PFSK-1 (cell line): ENCODE measurements around the gene ZNF561.

ENCODE experiments used
- FOXP2 ChIP-seq: optimal IDR thresholded peaks from 2 replicates; pipeline ENCODE3; 2011; ENCODE audit warnings: borderline replicate concordance, control low read depth, inconsistent platforms; ENCODE audit not compliant: insufficient read depth; ENCODE audit errors: extremely low read length, extremely low read depth
- POLR2AphosphoS5 ChIP-seq: IDR thresholded peaks from 2 replicates; pipeline ENCODE4 v1.6.1; 2012; ENCODE audit warnings: low read depth, mild to moderate bottlenecking, control low read depth, low read length, moderate library complexity
- SIN3A ChIP-seq: IDR thresholded peaks from 2 replicates; pipeline ENCODE4 v1.6.1; 2012; ENCODE audit warnings: mild to moderate bottlenecking, low read length, moderate library complexity, borderline replicate concordance; ENCODE audit not compliant: insufficient read depth
- TAF1 ChIP-seq: IDR thresholded peaks from 2 replicates; pipeline ENCODE4 v1.6.1; 2012; ENCODE audit warnings: low read length, control low read depth, borderline replicate concordance; ENCODE audit not compliant: insufficient read depth
- TF ChIP-seq, protein P1 (sequence below), 2 experiments: IDR thresholded peaks; 2 replicates each; pipeline versions ENCODE4 v1.6.1 to v1.8.0; 2011 to 2012; ENCODE audit warnings: low read depth in 2 of 2, low read length in 2 of 2, control low read depth in 1 of 2, inconsistent platforms in 1 of 2, mild to moderate bottlenecking in 1 of 2, moderate library complexity in 1 of 2; ENCODE audit not compliant: insufficient read depth in 1 of 2

ZNF561 gene

DNA sequence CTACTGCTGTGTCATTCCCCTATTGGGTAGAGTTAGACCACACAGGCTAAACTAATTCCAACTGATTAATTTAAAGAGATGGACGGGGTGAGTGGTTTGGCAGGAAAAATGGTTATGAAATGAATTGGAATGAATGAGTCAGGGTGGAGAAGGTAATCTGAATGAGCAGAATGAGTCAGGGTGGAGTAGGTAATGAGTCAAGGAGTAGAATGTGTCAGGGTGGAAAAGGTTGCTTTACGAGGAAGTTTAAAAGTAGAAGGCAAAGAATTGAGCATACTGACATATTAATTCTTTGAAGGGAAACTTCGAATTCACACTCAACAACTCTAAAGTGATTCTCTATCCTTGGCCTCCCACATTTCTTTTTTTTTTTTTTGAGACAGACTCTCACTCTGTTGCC lies 24.0 kb downstream of the ZNF561 start:
- TF ChIP-seq TAF1 (no peak), SIN3A (no peak), POLR2AphosphoS5 (no peak), FOXP2 (no peak)
- TF ChIP-seq, protein P1, sequence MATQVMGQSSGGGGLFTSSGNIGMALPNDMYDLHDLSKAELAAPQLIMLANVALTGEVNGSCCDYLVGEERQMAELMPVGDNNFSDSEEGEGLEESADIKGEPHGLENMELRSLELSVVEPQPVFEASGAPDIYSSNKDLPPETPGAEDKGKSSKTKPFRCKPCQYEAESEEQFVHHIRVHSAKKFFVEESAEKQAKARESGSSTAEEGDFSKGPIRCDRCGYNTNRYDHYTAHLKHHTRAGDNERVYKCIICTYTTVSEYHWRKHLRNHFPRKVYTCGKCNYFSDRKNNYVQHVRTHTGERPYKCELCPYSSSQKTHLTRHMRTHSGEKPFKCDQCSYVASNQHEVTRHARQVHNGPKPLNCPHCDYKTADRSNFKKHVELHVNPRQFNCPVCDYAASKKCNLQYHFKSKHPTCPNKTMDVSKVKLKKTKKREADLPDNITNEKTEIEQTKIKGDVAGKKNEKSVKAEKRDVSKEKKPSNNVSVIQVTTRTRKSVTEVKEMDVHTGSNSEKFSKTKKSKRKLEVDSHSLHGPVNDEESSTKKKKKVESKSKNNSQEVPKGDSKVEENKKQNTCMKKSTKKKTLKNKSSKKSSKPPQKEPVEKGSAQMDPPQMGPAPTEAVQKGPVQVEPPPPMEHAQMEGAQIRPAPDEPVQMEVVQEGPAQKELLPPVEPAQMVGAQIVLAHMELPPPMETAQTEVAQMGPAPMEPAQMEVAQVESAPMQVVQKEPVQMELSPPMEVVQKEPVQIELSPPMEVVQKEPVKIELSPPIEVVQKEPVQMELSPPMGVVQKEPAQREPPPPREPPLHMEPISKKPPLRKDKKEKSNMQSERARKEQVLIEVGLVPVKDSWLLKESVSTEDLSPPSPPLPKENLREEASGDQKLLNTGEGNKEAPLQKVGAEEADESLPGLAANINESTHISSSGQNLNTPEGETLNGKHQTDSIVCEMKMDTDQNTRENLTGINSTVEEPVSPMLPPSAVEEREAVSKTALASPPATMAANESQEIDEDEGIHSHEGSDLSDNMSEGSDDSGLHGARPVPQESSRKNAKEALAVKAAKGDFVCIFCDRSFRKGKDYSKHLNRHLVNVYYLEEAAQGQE (IDR thresholded peaks at IDR 0.05; ENCODE audit: insufficient read depth in 1 of 2, low read depth in 2 of 2, low read length in 2 of 2) = no peak

DNA sequence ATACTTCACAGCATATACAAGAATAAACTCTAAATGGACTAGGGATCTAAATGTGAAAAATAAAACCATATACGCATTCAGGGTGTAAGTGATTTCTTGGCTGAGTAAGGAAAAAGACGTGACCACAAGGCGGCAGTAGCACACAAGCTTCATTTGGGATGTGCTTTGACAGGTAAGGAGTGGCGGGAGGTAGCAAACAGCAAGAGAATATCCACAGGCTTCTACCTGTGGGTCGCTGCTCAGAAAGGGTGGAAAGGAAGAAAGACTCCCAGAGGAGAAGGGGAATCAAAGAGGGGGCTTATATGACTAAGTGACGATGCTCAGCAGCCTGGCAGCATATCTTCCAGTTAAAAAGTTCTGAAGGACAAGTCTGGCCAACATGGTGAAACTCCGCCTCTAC lies 34.3 kb downstream of the ZNF561 start:
- TF ChIP-seq POLR2AphosphoS5 (no peak), FOXP2 (no peak), SIN3A (no peak), TAF1 (no peak)
- TF ChIP-seq, protein P1 (IDR thresholded peaks at IDR 0.05; ENCODE audit: insufficient read depth in 1 of 2, low read depth in 2 of 2, low read length in 2 of 2) = no peak

DNA sequence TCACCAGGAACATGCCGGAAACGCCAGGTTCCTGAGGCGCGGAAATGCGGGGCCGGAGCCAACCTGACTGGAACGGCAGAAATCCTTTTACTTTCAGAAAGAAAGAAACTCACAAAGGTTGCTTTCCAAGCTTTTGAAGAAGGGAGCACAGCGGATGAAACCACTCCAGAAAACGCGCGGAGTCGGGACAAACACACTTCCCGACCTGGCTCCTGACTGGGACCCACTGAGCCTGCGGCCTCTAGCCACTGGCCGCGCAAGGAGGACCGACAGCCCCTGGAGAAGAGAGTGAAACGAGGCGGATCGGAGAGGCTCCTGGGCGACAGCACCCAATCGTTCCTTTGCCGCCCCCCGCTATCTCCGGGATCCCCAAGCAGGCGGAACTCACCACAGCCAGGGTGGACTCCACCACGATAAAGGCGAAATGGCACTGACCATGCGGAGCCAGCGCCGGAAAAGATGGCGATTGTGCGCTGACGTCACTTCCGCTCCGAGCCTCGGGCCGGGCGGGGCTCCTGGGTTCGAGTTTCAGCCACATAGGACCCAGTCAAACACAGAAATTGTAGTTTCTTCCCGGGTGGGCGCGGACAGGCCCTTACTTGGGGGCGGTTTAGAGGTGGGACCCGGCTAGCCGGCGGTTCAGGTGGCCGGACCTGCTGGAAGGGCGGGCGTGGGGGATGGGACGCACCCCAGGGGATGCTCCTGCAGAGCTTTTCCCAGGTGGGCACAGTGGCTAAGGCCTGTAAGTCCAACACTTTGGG lies 36.8 kb downstream of the ZNF561 start, which contains the start of gene ZNF121:
TSS of gene ZNF121 (minus strand) at position 432 of the 761 bp plus-strand sequence. CDS start 16,407 bp downstream, outside the sequence.
- TF ChIP-seq SIN3A (0 out of 2 replicates have a peak, but pooled peaks have one; percentile 55), POLR2AphosphoS5 (peak; percentile 85), TAF1 (peak; percentile 84), FOXP2 (no peak)
- TF ChIP-seq, protein P1 (IDR thresholded peaks at IDR 0.05; ENCODE audit: insufficient read depth in 1 of 2, low read depth in 2 of 2, low read length in 2 of 2) = peak in 1 of 2 experiments; percentile 57; a peak in 2 of 4 replicates

DNA sequence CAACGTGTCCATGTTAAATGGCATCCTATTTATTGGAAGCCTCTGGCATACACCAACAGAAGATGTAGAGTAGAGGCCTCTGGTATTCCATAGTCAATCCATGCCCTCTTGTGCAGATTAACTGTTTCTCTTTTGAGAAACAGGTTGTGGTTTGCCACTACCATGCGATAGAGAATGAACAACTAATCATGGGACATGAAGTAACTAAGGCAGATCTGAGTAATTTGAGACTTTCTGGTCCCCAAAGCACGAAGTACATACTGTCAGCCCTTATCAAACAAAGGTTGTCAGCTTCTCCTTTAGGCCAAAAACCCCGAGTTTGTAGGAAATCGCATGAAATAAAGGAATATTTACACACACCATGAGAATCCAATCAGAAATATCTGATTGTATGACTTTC lies 40.3 kb downstream of the ZNF561 start:
- TF ChIP-seq POLR2AphosphoS5 (no peak), SIN3A (no peak), FOXP2 (no peak), TAF1 (no peak)
- TF ChIP-seq, protein P1 (IDR thresholded peaks at IDR 0.05; ENCODE audit: insufficient read depth in 1 of 2, low read depth in 2 of 2, low read length in 2 of 2) = no peak

DNA sequence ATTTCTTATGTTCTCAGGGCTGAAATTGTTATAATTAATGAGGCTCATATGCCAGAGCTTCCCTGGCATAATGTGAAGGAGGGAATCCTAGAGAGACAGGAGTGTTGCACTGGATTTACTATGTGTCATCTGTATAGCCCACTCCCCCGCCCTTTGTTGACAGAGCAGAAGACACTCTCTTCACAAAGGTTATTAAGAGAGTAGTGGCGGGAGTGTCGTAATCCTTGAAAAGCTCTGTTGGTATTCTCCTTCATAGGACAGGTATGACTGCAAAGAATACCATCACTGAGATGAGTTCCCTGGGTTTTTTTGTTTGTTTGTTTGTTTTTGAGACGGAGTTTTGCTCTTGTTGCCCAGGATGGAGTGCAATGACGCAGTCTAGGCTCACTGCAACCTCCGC lies 50.8 kb downstream of the ZNF561 start:
- TF ChIP-seq FOXP2 = no peak
- TF ChIP-seq, protein P1 (IDR thresholded peaks at IDR 0.05; ENCODE audit: insufficient read depth in 1 of 2, low read depth in 2 of 2, low read length in 2 of 2) = no peak
- TF ChIP-seq POLR2AphosphoS5 = no peak
- TF ChIP-seq TAF1 = no peak
- no peak for TF ChIP-seq SIN3A
